K562 (cell line): ENCODE measurements around the gene FZD1. TPM values are rescaled to one million over a fixed set of nuclear protein-coding genes. Genes with fewer than 3 reads are reported as not detected.
A peak's percentile ranks its signal among the peaks of the same experiment; 100 is the strongest.

ENCODE experiments used
- ATF1 ChIP-seq, 2 experiments: fragments of 450-650 bp in 1 of 2; IDR thresholded peaks; 2 replicates each; pipeline ENCODE4 v1.6.1; 2016; ENCODE audit warnings: missing compliant biosample characterization in 1 of 2, missing genetic modification characterization in 1 of 2
- CLOCK ChIP-seq: fragments of 250-450 bp; sonication (Bioruptor Pico); IDR thresholded peaks from 2 replicates; pipeline ENCODE4 v1.4.0; 2020; ENCODE audit warnings: mild to moderate bottlenecking, moderate library complexity, borderline replicate concordance
- FOXA3 ChIP-seq, 2 experiments: fragments of 450-650 bp in 1 of 2; sonication (generic) in 1 of 2; formaldehyde crosslinking; IDR thresholded peaks in 1 of 2; conservative IDR thresholded peaks in 1 of 2; 2 replicates each; pipeline versions ENCODE4 v1.4.0 to v1.8.0; 2020 to 2022; ENCODE audit warnings: mild to moderate bottlenecking in 2 of 2, missing genetic modification reagents in 1 of 2
- HOMEZ ChIP-seq: fragments of 250-450 bp; sonication (Bioruptor Pico); IDR thresholded peaks from 2 replicates; pipeline ENCODE4 v1.4.0; 2020; ENCODE audit warnings: mild to moderate bottlenecking, moderate library complexity
- KLF13 ChIP-seq: fragments of 450-650 bp; IDR thresholded peaks from 2 replicates; pipeline ENCODE4 v1.6.1; 2016; ENCODE audit warnings: missing genetic modification characterization, low read depth, mild to moderate bottlenecking, missing compliant biosample characterization, moderate library complexity, borderline replicate concordance
- MIER1 ChIP-seq: fragments of 450-650 bp; IDR thresholded peaks from 2 replicates; pipeline ENCODE4 v1.6.1; 2016; ENCODE audit warnings: antibody characterized with exemption, mild to moderate bottlenecking, low read depth
- PML ChIP-seq: IDR thresholded peaks from 2 replicates; pipeline ENCODE4 v1.6.1; 2012; ENCODE audit warnings: low read length, inconsistent platforms
- SMARCC2 ChIP-seq: fragments of 450-650 bp; IDR thresholded peaks from 2 replicates; pipeline ENCODE4 v1.6.1; 2017; ENCODE audit warnings: antibody characterized with exemption, moderate library complexity, mild to moderate bottlenecking, low read depth
- TBP ChIP-seq: optimal IDR thresholded peaks from 2 replicates; pipeline ENCODE3; 2011; ENCODE audit warnings: low read depth, low read length, improper control_type of control experiment
- THRB ChIP-seq: fragments of 450-650 bp; formaldehyde crosslinking; conservative IDR thresholded peaks from 2 replicates; pipeline ENCODE4 v1.4.0; 2022; ENCODE audit warnings: mild to moderate bottlenecking, missing genetic modification characterization
- TRIM28 ChIP-seq: fragments of 450-650 bp; IDR thresholded peaks from 2 replicates; pipeline ENCODE4 v1.6.1; 2017
- XRCC5 ChIP-seq: fragments of 200-400 bp; formaldehyde crosslinking; IDR thresholded peaks from 2 replicates; pipeline ENCODE4 v1.6.1; 2017; ENCODE audit warnings: low read depth, mild to moderate bottlenecking, low read length
- ZMIZ1 ChIP-seq, 2 experiments: fragments of 150-350 bp in 1 of 2; IDR thresholded peaks; 2 replicates each; pipeline ENCODE4 v1.6.1; 2012 to 2016; ENCODE audit warnings: low read depth in 2 of 2, low read length in 2 of 2, mild to moderate bottlenecking in 1 of 2, moderate library complexity in 1 of 2
- ZNF124 ChIP-seq: sonication (generic); formaldehyde crosslinking; IDR thresholded peaks from 2 replicates; pipeline ENCODE4 v1.8.1; 2022; ENCODE audit warnings: missing genetic modification reagents
- ZNF140 ChIP-seq: fragments of 250-450 bp; sonication (Bioruptor Pico); IDR thresholded peaks from 2 replicates; pipeline ENCODE4 v1.8.0; 2021; ENCODE audit warnings: moderate library complexity, mild to moderate bottlenecking, inconsistent platforms
- ZNF212 ChIP-seq: fragments of 450-650 bp; formaldehyde crosslinking; IDR thresholded peaks from 2 replicates; pipeline ENCODE4 v1.4.0; 2020; ENCODE audit warnings: mild to moderate bottlenecking
- ZNF57 ChIP-seq: fragments of 450-650 bp; formaldehyde crosslinking; IDR thresholded peaks from 2 replicates; pipeline ENCODE4 v1.4.0; 2020; ENCODE audit warnings: mild to moderate bottlenecking, moderate library complexity
- ZSCAN32 ChIP-seq: fragments of 450-650 bp; formaldehyde crosslinking; IDR thresholded peaks from 2 replicates; pipeline ENCODE4 v1.4.0; 2020; ENCODE audit warnings: mild to moderate bottlenecking, moderate library complexity
- polyA plus RNA-seq, 8 experiments: library from polyadenylated mRNA; depleted of rRNA in 4 of 8; stranded (reverse) in 5 of 8; unstranded in 3 of 8; fragments of >200 nt; fragmentation: Nextera tagmentation in 2 of 8; fragmentation: Illumina TruSeq in 1 of 8; extraction: Ambion mirVana in 2 of 8; extraction: Trizol in 1 of 8; gene quantifications; 2 replicates each; pipeline versions ENCODE4 v1.2.1 to v1.2.3, GENCODE V29; 2011 to 2014; ENCODE audit warnings: inconsistent platforms in 1 of 8, missing spikeins in 1 of 8
- total RNA-seq, 7 experiments: library from RNA; depleted of rRNA in 6 of 7; stranded (reverse); fragments of >200 nt in 6 of 7; fragmentation: Illumina TruSeq in 2 of 7; extraction: Trizol in 2 of 7; gene quantifications; 2 replicates each; pipeline versions ENCODE4 v1.2.1 to v1.2.3, GENCODE V29; 2011 to 2021; ENCODE audit warnings: low replicate concordance in 1 of 7

Gene FZD1
- total and polyA plus RNA-seq, 9 of the 15 experiments (the other 6 are each of a cell fraction or from before 2014, with no cell fraction given) = 0.25 to 5.1 (median 1.8) TPM

- TF ChIP-seq ATF1 (CRISPR knock-in tag; IDR thresholded peaks at IDR 0.05) = 0 out of 2 replicates have a peak, but pooled peaks have one; percentile 5
- peak; percentile 87 for TF ChIP-seq ATF1 (tag; IDR thresholded peaks at IDR 0.05)
- TF ChIP-seq ZSCAN32 = no peak
- no peak for TF ChIP-seq ZNF140 (CRISPR knock-in tag)
- no peak for TF ChIP-seq ZNF212 (CRISPR knock-in tag)
- TF ChIP-seq TRIM28 = peak; percentile 84; the same call in 1 of the 2 replicates
- TF ChIP-seq XRCC5 = peak; percentile 96
- TF ChIP-seq TBP = peak; percentile 64
- no peak for TF ChIP-seq ZNF57 (CRISPR knock-in tag)
- peak; percentile 30 for TF ChIP-seq PML
- peak; percentile 70; the same call in 1 of the 2 replicates for TF ChIP-seq THRB (CRISPR knock-in tag)
- no peak for TF ChIP-seq SMARCC2
- TF ChIP-seq ZMIZ1 (IDR thresholded peaks at IDR 0.05; ENCODE audit: low read depth in 2 of 2, low read length in 2 of 2) = peak in 1 of 2 experiments; percentile 72; a peak in 1 of 4 replicates
- no peak for TF ChIP-seq HOMEZ (CRISPR knock-in tag)
- peak; percentile 81; the same call in 1 of the 2 replicates for TF ChIP-seq KLF13 (tag)
- no peak for TF ChIP-seq ZNF124
- TF ChIP-seq MIER1 = peak; percentile 100
- no peak for TF ChIP-seq FOXA3 (CRISPR knock-in tag; conservative IDR thresholded peaks at IDR 0.05 in 1 of 2, IDR thresholded peaks at IDR 0.05 in 1 of 2)
- no peak for TF ChIP-seq CLOCK (CRISPR knock-in tag)
Measured at GRCh38 chr7:91264046-91264923, at the start of gene FZD1 (continued).
